Mesothelial cell of epicardium (in vitro differentiated cells): ENCODE results near the gene FBXO9. TPM values are rescaled to one million over a fixed set of nuclear protein-coding genes. Genes with fewer than 3 reads are reported as not detected.

Experiments used
- DNase-seq, 2 experiments: peaks; one replicate each; pipeline ENCODE4 v3.0.0; 2021; ENCODE audit warnings: low spot score in 2 of 2; ENCODE audit not compliant: unreplicated experiment in 2 of 2
- H3K27ac Mint-ChIP-seq: 2 replicates; pipeline ENCODE4 v1.8.0; 2021; ENCODE audit warnings: mixed read lengths
- H3K27me3 Mint-ChIP-seq: 2 replicates; pipeline ENCODE4 v1.8.0; 2021; ENCODE audit warnings: low read depth, mixed read lengths
- H3K36me3 Mint-ChIP-seq: 2 replicates; pipeline ENCODE4 v1.8.0; 2021; ENCODE audit warnings: mixed read lengths
- H3K4me1 Mint-ChIP-seq: 2 replicates; pipeline ENCODE4 v1.8.0; 2021; ENCODE audit warnings: mixed read lengths
- H3K4me3 Mint-ChIP-seq: 2 replicates; pipeline ENCODE4 v1.8.0; 2021; ENCODE audit warnings: mild to moderate bottlenecking, moderate library complexity, mixed read lengths
- H3K9me3 Mint-ChIP-seq: 2 replicates; pipeline ENCODE4 v1.8.0; 2021; ENCODE audit warnings: mixed read lengths
- total RNA-seq: library from RNA; stranded (reverse); gene quantifications from 3 replicates; pipeline ENCODE4 v1.2.1, GENCODE V29; 2021
- TF ChIP-seq, protein P1 (sequence below): fragments of 200-600 bp; sonication (generic); IDR thresholded peaks from one replicate; pipeline ENCODE4 v1.5.0; 2021; ENCODE audit warnings: antibody characterized with exemption; ENCODE audit not compliant: unreplicated experiment

Gene FBXO9
- total RNA-seq, 1 donor from 2014 or later: 74.8 TPM

DNA sequence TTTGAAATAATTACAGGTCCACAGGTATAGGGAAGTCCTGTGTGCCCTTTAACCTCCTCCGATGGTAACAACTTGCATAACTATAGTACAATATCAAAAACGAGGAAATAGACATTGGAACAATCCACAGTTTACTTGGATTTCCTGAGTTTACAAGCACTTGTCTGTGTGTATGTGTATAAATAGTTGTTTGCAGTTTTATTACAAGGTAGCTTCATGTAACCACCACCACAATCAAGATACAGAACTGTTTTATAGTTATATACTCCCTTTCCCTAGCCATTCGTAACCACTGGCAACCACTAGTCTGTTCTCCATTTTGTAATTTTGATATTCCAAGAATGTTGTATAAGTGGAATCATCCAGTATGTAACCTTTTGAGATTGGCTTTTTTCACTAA is 9.1 kb downstream of the FBXO9 start:
- H3K4me1 Mint-ChIP-seq: no peaks in the 10 kb centered on the region
- TF ChIP-seq, protein P1, sequence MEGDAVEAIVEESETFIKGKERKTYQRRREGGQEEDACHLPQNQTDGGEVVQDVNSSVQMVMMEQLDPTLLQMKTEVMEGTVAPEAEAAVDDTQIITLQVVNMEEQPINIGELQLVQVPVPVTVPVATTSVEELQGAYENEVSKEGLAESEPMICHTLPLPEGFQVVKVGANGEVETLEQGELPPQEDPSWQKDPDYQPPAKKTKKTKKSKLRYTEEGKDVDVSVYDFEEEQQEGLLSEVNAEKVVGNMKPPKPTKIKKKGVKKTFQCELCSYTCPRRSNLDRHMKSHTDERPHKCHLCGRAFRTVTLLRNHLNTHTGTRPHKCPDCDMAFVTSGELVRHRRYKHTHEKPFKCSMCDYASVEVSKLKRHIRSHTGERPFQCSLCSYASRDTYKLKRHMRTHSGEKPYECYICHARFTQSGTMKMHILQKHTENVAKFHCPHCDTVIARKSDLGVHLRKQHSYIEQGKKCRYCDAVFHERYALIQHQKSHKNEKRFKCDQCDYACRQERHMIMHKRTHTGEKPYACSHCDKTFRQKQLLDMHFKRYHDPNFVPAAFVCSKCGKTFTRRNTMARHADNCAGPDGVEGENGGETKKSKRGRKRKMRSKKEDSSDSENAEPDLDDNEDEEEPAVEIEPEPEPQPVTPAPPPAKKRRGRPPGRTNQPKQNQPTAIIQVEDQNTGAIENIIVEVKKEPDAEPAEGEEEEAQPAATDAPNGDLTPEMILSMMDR: no peak
- no peaks in the 10 kb centered on the region for H3K27me3 Mint-ChIP-seq
- DNase-seq: no peak
- H3K4me3 Mint-ChIP-seq: no peak overlapping the region
- H3K27ac Mint-ChIP-seq: no peak overlapping the region
- H3K36me3 Mint-ChIP-seq: peaks cover 30% of the 10 kb centered on the region
- no peaks in the 10 kb centered on the region for H3K9me3 Mint-ChIP-seq

DNA sequence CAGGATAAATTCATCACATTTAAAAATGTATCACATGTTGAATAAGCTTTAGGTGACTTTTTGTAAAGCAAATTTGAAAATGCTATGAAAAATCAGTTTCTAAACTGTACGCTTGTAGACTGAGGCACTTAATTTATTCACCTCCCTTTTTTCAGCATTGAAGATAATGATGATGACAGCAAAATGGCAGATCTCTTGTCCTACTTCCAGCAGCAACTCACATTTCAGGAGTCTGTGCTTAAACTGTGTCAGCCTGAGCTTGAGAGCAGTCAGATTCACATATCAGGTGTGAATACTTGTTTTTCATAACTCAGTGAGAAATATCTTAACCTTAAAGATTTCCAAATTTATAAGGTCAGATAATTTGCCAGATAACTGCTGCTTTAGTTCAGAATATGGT is 15.6 kb downstream of the FBXO9 start:
- DNase-seq: no peak
- peaks cover 37% of the 10 kb centered on the region for H3K36me3 Mint-ChIP-seq
- H3K9me3 Mint-ChIP-seq: no peaks in the 10 kb centered on the region
- H3K27me3 Mint-ChIP-seq: no peaks in the 10 kb centered on the region
- TF ChIP-seq, protein P1: no peak
- no peaks in the 10 kb centered on the region for H3K4me1 Mint-ChIP-seq
- H3K4me3 Mint-ChIP-seq: no peak overlapping the region
- no peak overlapping the region for H3K27ac Mint-ChIP-seq

DNA sequence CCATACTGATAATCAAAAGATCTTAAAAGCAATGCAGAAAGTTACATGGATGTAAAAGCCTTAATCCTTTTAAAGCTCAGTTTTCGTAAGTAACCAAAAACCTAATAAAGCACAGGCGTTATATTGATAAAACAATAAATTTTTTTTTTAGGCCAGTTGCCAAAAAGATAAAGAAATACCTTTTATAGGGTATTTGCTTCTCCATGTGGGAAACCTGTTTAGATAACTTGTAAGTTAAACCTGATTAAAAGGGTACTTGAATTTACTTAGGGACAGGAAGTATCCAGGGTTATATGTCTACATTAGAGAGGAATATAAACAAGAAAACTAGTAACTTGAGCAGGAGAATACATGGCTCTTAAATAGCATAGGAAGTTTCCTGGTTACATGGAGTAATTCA is 21.1 kb downstream of the FBXO9 start:
- no peak overlapping the region for H3K4me3 Mint-ChIP-seq
- no peak for DNase-seq
- peaks cover 2% of the 10 kb centered on the region for H3K4me1 Mint-ChIP-seq
- TF ChIP-seq, protein P1: no peak
- H3K36me3 Mint-ChIP-seq: peaks cover 40% of the 10 kb centered on the region
- H3K27ac Mint-ChIP-seq: no peak overlapping the region
- H3K27me3 Mint-ChIP-seq: no peaks in the 10 kb centered on the region
- H3K9me3 Mint-ChIP-seq: no peaks in the 10 kb centered on the region

DNA sequence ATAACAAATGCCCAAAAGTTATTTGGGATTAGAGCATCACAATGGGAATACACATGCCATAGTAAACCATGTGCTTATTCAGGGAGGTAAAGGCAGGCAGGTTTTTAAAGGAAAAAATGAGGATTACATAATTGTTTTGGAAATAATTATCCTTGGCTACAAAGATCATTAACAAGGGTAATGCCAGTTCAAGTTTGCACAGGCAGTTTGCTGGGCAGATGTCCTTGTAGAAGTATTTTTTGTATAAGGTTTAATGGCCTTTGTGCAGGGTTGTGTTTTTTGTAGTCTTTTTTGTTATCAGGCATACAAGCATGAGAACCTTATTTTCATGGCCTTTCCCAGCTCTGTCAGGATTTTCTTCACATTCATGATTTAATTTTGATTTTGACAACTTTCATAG is 24.7 kb downstream of the FBXO9 start:
- Mint-ChIP-seq H3K4me3 (no peak overlapping the region), H3K36me3 (peaks cover 36% of the 10 kb centered on the region)
- TF ChIP-seq, protein P1: no peak

DNA sequence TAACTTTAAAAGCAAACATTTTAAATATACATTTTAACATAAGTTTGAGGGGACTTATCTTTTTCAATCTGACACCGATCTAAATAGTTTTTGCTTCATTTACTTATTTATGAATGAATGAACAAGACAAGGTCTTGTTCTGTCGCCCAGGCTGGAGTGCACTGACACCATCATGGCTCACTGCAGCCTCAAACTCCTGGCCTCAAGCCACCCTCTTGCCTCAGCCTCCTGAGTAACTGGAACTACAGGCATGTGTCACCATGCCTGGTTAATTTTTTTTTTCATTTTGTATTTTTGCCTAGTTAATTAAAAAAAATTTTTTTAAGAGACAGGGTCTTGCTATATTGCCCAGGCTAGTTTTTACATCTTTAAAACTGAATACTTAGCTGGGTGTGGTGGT is 25.4 kb downstream of the FBXO9 start:
- no peaks in the 10 kb centered on the region for H3K27me3 Mint-ChIP-seq
- peaks cover 40% of the 10 kb centered on the region for H3K36me3 Mint-ChIP-seq
- H3K4me3 Mint-ChIP-seq: no peak overlapping the region

More for the DNA sequence above, 24.7 kb downstream of the FBXO9 start:
- Mint-ChIP-seq H3K27ac (no peak overlapping the region), H3K9me3 (no peaks in the 10 kb centered on the region), H3K27me3 (no peaks in the 10 kb centered on the region), H3K4me1 (peaks cover 2% of the 10 kb centered on the region)
- no peak for DNase-seq

More for the DNA sequence above, 25.4 kb downstream of the FBXO9 start:
- H3K27ac Mint-ChIP-seq: no peak overlapping the region
- no peaks in the 10 kb centered on the region for H3K9me3 Mint-ChIP-seq
- DNase-seq: no peak
- H3K4me1 Mint-ChIP-seq: peaks cover 2% of the 10 kb centered on the region
- TF ChIP-seq, protein P1: no peak
